NCI-H2081 (cell line): Measurements from ENCODE around the gene TRAM2.

Experiments
- DNase-seq, 2 experiments: peaks; one replicate each; lab custom pipeline; 2025; lab: John Stamatoyannopoulos, UW

Gene TRAM2

GRCh38 chr6:52577022-52577777 is at the start of gene TRAM2:
TRAM2 (minus strand) TSS chr6:52577060; CDS start chr6:52576915, 145 bp downstream.
- peak; percentile 77 to 84 for DNase-seq

GRCh38 chr6:52622810-52623209 is 46.0 kb upstream of the TRAM2 start:
- DNase-seq, result no peak

DNA sequence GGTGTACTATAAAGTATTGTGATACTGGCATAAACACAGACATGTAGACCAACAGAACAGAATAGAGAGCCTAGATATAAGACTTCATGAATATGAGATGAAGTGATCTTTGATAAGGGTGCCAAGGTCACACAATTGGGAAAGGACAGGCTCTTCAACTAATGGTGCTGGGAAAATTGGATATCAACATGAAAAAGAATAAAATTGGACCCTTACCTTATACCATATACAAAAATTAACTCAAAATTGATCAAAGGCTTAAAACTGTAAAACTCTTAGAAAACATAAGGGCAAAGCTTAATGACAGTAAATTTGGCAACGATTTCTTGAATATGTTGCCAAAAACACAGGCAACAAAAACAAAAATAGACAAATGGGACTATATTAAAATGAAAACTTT is 44.8 kb upstream of the TRAM2 start:
- DNase-seq, result no peak

DNA sequence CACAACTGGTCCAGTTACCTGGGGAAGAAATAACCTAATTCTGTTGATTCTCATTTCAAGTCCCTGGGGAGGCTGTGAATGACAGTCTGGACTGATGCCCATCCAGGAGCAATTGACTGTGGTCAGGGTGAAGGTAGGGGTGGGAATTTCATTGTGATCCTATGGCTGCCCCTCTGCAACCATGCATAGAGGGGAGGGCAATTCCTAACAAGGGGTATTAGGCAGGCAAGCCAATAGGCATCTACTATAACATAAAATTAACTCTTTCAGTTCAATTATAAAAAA is 44.0 kb upstream of the TRAM2 start:
- DNase-seq, result no peak

DNA sequence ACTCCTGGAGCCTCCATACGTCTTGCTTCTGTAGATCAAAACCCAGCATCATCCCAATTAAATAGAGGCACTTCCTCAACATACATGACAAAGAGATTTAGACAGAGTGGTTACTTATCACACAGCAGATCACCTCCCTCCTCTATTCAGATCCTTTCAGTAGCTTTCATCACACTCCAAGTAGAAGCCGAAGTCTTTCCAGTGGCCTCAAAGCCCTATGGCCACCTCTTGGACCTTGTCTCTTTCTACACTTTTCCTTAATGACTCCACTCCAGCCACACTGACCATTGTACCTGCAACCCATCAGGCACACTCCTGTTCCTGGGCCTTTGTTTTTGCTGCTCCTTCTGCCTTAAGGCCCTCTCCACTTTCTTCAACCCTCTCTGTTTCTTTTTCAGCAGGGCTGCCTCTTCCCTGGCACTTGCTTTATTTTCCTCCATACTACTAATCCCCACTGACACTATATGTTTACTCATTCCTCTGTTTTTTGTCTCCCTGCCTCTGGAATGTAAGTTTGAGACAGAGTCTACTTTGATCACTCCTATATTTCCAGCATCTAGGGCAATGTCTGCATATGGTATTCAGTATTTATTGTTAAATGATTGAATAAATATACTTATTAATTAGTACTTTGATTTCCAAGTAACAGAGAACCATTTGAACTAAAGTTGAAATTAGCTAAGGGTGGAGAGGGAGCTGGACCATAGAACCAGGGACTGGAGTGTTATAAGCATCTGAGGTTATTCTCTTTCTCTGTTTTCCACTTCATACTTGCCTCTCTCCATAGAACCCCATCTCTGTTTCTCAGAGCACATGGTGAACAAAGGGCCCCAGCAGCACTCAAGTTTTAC is 43.4 kb upstream of the TRAM2 start:
- DNase-seq, result no peak

GRCh38 chr6:52617087-52617486 is 40.2 kb upstream of the TRAM2 start:
- no peak for DNase-seq

GRCh38 chr6:52616059-52616690 is 39.3 kb upstream of the TRAM2 start:
- no peak for DNase-seq

DNA sequence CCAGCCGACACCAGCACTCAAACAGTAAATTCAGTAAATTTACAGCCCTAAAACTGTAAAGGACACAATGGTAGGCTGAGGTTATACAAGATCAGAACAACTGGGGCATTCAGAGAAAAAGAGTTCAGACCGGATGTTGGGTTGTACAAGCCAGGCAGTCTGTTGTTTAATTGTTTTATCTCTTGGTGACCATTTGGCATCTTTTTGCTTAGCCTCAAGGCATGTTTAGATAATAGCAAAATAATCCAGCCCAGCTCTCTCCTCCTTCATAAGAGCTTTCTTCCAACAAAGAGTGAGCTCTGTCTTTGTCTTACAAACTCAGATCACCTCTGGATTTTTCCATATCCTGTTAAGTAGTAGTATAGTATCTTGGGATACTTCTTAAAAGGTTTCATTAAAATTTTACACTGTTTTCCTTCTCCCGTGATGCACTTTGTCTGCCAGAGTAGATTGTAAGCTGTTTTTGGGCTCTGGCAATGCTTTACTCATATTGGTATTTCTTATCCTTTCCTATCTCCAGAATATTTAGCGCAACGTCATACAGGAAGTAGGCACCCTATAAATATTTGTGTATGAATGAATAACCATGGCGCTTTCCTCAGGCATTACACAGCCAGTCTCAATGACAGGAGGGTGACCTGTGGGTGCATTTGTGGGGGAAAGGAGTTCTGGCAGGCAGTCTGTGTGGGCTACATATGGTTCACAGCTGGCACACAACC is 35.6 kb upstream of the TRAM2 start:
- DNase-seq, result peak in 1 of 2 experiments; percentile 15

DNA sequence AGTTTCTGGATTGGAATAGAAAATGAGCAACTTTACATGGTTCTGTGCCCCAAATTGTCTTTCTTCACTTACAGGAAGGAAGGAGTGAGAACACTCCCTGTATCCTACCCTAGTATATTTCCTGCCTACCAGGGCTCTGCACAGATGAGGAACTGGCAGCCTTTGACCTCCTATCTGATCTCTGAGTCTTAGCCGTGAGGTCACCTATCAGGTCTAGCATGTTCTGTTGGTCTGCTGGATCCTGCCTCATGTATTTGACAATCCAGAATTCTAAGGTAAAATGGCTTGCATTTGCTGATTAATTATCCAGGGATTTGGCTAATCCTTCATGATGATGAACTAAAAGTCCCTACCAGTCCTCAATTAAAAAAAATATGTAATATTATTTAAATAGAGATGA is 35.0 kb upstream of the TRAM2 start:
- no peak for DNase-seq

GRCh38 chr6:52610745-52611355 is 34.0 kb upstream of the TRAM2 start:
- no peak for DNase-seq

- DNase-seq, result no peak
Measured at GRCh38 chr6:52610011-52610410, 33.2 kb upstream of the TRAM2 start.

DNA sequence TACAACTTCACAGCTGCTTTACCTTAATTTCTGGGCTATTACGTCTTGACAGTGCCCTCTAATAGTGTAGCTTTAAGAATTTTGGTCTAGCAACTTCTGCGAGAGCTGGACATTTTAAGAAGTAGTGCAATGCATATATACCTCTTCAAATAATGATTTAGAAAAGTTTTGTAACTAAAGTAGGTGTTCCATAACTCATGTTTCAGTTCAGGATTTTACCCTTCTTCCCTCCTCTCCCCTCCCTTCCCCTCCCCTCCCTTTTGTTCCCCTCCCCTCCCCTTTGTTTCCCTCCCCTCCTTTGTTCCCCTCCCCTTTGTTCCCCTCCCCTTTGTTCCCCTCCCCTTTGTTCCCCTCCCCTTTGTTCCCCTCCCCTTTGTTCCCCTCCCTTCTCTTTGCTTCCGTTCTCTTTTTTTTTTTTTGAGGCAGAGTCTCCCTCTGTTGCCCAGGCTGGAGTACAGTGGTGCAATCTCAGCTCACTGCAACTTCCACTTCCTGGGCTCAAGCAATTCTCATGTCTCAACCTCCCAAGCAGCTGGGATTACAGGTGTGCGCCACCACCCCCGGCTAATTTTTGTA is 28.8 kb upstream of the TRAM2 start:
- DNase-seq, result no peak

GRCh38 chr6:52603000-52603795 is 26.3 kb upstream of the TRAM2 start:
- no peak for DNase-seq

DNA sequence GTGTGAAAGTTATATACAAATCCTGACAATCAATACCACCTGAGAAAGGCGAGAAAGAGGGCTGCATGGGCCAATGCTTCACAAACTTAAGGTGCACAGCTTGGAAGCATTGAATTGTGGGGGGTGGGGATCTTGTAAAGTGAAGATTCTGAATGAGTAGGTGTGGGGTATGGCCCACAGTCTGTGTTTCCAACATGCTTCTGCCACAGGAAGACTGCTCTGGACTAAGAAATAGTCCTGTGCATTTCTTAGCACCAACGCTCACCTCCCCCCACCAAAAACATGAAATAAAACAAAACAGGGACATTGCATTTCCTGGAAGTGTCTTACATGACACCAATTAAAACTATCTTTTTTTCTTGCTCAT is 21.9 kb upstream of the TRAM2 start:
- no peak for DNase-seq

GRCh38 chr6:52598123-52598823 is 21.4 kb upstream of the TRAM2 start:
- no peak for DNase-seq

DNA sequence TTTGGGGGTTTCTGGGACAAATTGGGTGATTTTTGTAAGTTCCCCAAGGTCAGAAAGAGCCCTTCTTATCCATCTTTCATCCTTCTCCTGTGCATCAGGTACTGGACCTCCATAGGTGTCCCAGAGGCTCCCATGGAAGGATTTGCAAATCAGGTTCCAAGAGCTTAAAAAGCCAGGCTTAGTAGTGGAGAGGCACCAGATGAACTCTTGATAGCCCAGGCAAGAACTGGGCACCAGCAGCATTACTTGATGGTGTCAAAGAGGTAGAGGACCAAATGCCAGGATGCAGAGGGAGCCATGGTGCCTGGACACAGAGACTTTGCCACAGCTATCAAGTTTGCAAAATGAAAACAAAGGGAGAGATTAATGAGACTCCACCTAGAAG is 20.9 kb upstream of the TRAM2 start:
- DNase-seq, result no peak

GRCh38 chr6:52596371-52597028 is 19.6 kb upstream of the TRAM2 start:
- DNase-seq, result no peak

DNA sequence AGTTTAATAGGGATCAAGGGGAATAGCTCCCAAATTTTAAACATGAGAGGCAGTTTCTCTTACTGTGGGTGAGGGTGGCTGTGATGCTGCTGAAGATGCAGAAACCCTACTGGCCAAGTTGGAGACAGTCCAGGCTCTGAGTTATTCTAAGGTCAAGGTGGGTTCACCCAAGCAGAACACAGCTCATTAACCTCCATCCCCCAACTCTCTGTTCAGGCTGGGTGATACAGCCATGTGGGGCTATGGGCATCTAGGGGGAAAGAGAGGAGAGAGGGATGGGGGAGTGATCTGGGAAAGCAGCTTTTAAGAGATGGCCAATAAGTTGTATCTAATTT is 18.9 kb upstream of the TRAM2 start:
- DNase-seq, result no peak

GRCh38 chr6:52595000-52595795 is 18.3 kb upstream of the TRAM2 start:
- DNase-seq, result no peak
